Myocyte (in vitro differentiated cells): ENCODE results near the gene PACS2. TPM values are rescaled to one million over a fixed set of nuclear protein-coding genes. Genes with fewer than 3 reads are reported as not detected.
A peak's percentile ranks its signal among the peaks of the same experiment; 100 is the strongest.
"Not testable (repeated sequence)": the region's sequence is repeated elsewhere in the genome, so short reads cannot be mapped to it uniquely, and the experiment has no call there.

Experiments
- DNase-seq: peaks from one replicate; pipeline ENCODE4 v3.0.0-alpha.2; 2012; ENCODE audit warnings: low read depth
- polyA plus RNA-seq: library from polyadenylated mRNA; unstranded; fragments of >200 nt; gene quantifications from one replicate; pipeline ENCODE4 v1.2.1, GENCODE V29; 2012; ENCODE audit warnings: missing spikeins
- total RNA-seq: library from RNA; depleted of rRNA; stranded (reverse); fragments of >200 nt; gene quantifications from 2 replicates; pipeline ENCODE4 v1.2.3, GENCODE V29; 2014

The PACS2 gene
- total RNA-seq: 240 and 302 TPM in 2 replicates
- polyA plus RNA-seq: 78.0 TPM

DNA sequence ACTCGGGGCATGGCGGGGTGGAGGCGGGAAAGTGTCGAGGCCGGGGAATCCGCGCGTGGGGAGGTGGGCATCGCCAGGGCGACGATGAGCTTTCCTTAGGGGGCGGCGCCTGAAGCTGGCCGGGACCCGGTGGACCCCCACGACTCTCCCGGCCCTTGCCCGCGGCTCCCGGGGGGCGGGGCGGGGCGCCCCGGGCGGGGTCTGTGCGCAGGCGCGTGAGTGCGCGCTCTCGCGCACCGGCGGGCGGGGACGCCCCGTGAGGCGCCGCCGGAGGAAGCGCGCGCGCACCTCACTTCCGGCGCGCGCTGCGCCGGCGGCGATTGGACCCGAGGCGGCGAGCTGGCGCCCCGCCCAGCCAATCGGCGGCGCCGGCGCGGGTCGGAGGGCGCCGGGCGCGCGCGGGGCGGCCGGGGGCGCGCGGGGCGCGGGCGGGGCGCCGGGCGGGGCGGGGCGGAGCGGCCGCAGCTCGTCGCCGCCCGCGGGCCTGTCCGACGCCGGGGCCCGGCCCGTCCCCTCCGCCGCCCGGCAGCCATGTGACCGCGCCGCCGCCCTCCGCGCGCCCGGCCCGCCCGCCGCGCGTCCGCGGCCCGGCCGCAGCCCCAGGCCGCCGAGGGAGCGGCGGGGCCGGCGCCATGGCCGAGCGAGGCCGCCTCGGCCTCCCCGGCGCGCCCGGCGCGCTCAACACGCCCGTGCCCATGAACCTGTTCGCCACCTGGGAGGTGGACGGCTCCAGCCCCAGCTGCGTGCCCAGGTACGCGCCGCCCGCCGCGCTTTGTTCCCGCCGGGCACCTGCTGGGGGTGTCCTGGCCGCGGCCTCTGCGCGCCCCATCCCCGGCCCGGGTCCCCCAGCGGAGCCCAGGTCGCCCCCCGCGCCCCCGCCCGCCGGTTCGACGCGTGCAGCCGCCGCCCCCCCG lies at the start of gene PACS2:
Gene PACS2 (plus strand): TSS at position 462 of the 914 bp plus-strand sequence. CDS start 171 bp downstream, at position 633.
- peak; percentile 87 for DNase-seq

DNA sequence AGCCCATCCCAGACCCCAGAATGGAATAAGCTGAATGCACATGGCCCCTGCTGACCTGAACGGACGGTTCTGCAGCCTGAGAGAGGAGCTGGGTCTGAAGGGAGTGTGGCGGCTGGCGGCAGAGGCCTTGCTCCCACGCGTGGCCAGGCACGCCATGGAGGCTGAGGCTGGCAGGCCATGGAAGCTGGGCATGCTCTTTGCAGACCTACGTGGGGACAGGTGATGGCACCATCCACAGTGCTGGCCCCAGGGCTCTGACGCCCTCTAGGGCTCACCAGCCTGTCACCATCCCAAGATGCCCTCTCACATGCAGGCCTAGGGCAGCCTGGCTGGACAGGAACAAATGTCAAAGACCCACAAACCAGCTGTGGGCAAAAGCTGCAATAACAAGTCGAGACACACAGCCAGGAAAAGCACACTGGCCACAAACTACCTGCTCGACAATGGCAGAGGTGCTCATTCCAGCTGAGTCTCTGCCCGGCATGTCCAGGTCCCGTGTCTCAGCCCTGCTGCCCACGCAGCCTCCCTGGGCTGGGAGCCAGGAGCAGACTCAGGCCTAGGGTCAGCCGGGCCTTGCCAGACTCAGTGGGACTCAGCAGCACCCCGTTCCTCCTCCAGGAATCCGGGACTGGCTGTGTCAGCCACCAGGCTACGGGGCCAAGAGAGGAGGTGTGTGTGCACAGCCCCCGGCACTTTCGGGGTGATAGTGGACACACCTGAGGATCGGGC lies 46.6 kb upstream of the PACS2 start:
- DNase-seq: peak; percentile 80

DNA sequence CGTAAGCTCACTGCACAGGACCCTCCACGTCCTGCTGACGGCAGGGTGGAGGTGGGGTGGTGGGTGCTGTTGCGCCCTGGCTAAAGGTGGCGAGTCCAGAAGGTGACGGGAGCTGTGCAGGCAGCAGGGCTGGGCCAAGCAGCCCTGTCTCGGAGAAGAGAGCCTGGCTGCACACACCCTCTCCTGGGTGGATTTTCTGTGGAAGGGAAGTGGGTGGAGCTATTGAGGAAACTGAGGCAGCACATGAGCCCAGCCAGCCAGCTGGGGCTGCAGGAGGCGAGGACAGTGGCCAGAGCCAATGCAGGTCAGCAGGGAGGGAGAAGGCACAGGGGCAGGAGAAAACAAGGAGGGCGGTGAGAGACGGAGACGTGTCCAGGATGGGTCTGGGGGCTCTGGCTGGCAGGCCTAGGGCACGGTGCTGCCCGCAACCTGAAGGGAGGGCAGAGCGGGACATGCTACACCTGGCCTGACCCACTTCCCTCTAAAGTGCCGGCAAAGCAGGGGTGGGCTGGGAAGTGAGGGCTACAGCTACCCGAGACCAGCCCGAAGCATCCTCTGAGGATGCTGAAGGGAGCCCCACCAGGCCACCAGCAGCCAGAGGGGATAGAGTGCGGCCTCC lies 45.7 kb upstream of the PACS2 start:
- DNase-seq: no peak

DNA sequence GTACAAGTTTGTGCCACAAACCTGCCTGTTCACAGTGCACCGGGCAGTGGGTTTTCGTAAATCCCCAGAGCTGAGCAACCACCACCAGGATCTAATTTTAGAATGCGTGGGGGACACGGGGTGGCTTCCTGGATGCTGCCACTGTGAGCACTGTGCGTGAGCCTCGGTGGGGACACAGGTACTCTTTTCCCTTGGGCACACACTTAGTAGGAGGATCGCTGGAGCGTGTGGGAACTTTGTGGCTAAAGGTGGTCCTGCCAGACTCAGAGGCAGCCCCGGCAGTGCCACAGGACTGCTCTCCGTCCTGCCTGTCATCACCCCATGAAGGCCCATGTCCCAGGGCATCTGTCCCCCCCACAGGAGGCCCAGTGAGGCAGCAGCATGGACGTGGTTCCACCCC lies 45.1 kb upstream of the PACS2 start:
- no peak for DNase-seq

DNA sequence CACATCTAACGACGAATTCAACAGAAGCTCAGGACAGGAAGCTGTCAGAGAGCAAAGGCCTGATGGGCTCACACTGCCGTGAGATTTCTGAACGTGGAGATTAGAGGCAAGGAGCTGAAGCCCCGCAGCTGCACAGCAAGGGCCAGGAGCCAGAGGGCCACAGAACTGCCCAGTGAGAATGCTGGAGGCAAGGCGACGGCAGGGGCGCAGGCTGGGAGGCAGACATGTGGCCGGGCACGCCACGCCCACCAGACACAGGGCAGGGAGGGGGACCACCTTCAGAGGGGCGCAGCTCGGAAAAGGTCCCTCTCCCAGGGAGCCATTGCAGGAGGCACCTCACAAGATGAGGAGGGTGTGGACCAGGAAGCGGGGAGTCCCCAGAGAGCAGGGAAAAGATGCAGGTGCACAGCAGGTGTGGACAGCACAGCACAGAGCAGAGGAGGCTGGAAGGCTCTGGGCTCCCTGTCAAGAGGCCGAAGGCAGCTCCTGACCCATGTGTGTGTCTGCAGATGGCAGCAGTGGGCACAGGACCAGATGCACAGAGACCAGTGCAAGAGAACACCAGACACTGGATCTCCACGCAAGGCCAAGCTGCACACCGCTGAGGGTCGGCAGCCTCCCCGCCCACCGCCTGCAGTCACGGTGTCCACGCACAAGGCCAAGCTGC lies 43.2 kb upstream of the PACS2 start:
- DNase-seq: no peak

DNA sequence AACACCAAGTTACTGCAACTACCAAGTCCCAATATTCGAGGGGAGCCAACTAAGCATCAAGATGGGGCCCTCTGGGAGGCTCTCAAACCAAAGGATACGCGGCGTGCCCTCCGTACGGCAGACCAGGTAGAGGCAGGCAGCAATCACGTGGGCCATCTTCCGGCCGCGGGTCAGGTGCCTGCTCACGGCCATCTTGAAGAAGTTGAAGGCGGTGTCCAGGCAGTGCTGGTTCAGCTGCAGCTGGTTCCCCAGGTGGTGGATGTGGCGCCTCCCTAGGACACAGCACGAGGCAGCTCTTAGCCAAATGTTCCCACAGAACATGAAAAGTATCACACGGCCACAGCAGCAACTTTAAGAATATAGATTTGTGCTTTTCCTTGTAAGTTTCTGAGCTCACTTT lies 41.9 kb upstream of the PACS2 start:
- DNase-seq: no peak

DNA sequence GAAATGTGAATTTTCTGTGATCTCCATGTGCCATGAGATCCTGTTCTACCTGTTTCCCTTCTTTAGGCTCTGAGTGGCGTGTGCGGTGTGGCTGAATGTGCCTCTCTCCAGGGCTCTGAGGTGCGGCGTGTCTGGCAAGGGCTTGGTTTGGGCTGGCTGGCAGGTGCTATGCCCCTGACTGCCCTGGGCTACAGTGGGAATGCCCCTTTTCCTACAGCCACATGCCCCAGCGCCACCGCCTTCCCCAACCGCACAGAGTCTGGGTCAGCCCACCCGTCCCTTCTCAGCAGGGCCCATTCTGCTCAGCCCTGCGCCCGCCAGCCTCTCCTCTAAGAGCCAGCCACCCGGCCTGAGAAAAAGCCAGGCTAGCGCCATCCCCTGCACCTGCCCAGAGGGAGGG lies 41.5 kb upstream of the PACS2 start:
- DNase-seq: no peak

DNA sequence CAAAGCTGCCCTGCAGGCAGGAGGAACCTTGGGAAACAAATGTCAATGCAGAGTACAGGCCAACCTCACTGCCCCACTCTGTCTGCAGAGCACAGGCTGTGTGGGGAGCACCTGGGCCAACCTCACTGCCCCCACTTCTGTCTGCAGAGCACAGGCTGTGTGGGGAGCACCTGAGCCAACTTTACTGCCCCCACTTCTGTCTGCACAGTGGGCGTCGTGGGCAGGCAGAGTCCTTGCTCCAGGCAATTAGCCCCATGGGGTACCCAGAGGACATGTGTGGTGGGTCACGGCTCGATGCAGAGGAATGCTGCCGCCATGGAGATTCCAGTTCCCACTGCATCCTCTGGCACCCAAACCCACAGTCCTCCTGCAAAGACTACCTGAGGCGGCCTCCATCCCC lies 39.9 kb upstream of the PACS2 start:
- no peak for DNase-seq

DNA sequence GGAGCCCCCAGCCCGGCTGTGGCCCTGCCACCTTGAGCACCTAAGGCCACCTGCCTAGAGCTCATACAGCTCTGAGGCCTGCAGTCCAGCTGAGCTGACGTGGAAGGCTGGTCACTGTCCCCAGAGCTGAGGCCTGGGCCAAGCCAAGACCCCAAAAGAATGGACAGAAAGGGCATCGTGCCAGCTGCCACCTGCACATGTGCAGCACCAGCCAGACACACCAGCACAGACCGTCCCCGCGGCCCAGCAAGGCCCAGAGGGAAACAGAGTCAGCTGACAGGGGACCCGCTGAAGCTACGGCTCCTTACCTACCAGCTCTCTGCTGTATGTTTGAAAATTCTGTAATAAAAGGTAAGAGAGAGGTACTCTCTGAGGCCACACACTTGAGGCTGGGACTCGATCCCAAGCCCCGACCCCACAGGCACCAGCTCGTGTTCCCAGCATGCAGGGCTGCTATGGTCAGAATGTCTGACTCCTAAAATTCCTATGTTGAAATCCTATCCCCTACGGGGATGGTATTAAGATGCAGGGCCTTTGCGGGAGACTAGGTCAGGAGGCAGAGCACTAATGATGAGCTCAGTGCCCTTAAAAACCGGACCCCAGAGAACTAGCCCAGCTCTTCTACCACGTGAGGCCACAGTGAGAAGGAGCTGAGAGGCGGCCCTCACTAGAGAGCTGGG lies 39.1 kb upstream of the PACS2 start:
- DNase-seq: peak; percentile 88

DNA sequence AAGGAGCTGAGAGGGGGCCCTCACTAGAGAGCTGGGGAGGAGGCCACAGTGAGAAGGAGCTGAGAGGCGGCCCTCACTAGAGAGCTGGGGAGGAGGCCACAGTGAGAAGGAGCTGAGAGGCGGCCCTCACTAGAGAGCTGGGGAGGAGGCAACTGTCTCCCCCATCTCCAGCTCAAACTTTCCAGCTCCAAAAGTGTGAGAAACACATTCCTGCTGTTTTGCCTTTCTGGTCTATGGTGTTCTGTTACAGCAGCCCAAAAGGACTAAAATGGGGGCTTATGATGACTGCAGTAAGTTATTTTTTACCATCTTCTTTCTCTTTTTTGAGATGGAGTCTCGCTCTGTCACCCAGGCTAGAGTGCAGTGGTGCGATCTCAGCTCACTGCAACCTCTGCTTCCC lies 37.1 kb upstream of the PACS2 start:
- not testable (repeated sequence) for DNase-seq

DNA sequence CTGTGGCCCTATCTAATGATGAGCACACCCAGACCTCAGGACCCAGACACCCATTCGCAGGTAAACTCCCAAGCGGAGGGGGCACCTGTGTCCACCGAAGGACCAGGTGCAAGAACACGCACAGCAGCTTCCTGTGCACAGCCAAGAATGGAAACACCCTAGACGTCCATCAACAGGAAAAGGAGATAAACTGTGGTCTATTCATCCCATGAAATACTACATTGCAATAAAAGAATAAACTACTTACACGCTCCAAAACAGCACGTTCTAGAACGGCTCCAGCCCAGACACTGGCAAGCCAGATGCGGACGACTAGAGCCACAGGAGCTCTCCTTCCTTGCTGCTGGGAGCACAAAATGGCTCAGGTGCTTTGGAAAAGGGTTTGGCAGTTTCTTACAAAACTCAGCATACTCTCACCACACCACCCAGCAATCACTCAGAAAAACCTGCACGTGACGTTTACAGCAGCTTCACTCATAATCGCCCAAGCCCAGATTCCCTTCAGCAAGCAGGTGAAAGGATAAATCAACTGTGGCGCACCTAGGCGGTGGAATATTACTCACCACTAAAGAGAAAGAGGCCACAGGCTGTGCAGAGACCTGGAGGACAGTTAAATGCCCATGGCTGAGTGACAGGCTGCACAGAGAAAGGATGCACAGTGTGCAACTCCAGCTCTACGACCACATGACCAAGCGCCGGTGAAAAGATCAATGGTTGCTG lies 34.7 kb upstream of the PACS2 start:
- DNase-seq: no peak

DNA sequence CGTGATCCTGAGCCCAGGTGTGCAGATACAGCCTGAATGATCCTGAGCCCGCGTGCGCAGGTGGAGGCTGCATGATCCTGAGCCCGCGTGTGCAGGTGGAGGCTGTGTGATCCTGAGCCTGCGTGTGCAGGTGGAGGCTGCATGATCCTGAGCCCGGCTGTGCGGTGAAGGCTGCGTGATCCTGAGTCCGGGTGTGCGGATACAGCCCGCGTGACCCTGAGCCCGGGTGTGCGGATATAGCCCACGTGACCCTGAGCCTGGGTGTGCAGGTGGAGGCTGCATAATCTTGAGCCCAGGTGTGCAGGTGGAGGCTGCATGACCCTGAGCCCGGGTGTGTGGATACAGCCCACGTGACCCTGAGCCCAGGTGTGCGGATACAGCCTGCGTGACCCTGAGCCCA lies 34.0 kb upstream of the PACS2 start:
- DNase-seq: no peak

DNA sequence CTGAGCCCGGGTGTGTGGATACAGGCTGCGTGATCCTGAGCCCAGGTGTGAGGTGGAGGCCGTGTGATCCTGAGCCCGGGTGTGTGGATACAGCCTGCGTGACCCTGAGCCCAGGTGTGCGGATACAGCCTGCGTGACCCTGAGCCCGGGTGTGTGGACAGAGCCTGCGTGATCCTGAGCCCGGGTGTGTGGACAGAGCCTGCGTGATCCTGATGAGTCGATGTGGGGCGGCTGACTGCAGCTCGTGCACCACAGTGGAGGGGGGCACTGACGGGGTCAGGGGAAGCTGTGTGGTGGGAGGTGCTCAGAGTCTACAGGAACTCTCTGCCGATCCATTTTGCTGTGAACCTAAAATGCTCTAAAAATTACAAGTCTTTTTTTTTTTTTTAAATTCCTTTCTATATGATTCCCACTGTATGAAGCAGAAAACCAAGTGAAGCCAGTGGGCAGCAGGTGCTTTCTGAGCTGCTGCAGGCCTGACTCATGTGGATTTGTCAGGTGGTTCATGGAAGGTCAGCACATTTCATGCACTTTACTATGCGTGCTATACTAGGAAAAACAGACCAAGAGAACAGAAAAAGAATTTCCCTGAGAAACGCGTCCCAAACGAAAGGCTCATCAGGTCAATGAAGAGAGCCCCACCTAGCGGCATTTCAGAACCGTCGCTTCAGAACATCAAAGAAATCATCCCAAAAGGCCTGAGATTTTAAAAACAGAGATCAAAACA lies 33.0 kb upstream of the PACS2 start:
- DNase-seq: peak; percentile 65

DNA sequence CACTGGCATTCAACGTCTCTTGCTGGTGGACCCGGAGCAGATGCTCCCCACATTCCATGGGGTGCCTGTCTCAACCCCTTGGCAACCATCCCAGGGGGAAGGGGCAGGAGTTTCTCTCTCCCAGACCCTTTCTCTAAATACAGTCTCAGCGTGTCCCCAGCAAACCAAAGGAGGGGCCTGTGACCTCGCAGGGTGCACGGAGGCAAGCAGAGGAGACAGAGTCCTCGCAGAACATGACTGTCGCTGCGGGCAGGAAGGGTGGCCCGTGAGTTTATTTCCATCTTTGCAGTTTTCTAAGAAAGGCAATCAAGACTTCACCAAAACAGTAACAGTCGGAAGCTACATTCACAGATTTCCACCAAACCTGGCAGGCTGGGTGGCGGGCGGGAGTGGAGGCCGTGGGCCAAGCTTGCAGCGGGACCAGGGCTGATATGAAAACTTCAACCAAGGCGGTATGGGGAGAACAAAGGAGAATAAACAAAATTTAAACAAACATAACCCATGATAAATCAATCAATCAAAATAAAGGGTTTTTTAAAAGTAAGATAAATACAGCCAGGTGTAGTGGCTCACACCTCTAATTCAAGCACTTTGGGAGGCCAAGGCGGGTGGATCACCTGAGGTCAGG lies 32.3 kb upstream of the PACS2 start:
- DNase-seq: no peak

DNA sequence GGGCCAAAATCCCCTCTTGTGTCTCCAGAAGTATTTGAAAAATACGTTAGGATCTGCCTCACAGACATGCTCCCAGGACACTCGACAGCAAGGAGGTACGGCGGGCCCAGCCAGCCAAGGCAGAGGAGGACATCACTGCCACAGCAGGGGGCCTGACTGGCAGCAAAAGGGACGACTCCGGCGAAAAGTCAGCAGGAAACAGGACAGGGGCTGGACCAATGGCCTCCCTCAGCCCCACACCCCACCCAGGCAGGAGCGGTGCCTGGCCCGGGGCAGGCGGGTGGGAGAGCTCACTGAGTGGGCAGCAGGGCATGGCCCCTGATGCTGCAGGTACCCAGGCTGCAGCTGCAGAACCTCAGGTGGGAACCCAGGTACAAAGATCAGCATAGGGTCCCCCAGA lies 31.5 kb upstream of the PACS2 start:
- DNase-seq: no peak

DNA sequence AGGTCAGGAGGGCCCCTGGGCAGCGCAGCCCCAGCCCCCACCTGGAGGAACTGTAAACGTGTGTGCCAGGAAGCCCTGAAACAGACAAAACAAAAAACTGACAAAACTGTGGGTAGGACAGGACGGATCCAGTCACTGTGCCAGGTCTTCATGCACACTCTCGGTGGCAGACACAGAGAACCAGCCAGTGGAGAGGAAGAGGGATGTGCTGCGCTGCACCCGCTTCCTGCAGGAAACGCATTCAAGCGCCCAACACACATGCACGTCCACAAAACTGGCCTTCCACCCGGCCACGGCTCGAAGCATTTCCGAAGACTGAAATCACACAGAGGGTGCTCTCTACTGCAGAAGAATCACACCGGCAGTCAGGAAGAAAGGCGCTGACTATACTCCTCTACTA lies 30.6 kb upstream of the PACS2 start:
- DNase-seq: no peak

DNA sequence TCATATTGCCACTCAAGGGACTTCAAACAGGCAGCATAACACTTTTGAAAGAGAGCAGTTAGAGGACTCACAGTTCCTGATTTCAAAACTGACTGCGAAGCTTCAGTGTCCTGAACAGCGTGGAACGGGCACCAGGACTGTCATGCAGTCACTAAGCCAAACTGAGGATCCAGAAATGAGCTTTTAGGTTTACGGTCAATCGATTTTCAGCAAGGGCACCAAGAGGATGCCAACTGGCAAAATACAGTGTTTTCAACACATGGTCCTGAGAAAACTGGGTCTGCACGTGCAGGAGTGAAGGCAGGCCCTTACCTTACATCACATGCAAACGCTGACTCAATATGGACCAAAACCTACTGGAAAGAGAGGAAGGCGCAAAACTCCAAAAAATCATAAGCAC lies 29.4 kb upstream of the PACS2 start:
- no peak for DNase-seq

DNA sequence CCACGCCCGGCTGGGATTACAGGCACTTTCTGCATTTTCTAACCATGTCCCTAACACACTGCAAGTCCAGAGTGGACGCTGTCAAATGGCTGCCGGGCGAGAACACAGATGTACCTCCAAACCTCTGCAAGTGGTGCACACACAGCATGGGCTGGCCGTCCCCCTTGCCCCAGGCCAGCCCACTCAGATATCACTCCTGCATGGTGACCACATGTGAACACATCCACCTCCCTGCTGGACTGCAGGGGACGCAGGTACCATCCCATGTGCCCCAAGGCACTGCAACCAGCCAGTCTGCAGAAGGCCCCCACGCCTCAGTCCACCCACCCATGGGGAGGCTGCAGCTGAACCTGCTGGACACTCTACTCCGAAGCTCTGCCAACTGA lies 27.8 kb upstream of the PACS2 start:
- DNase-seq: no peak
